IMR-90 (cell line): Measurements from ENCODE around the gene ID3. TPM values are rescaled to one million over a fixed set of nuclear protein-coding genes. Genes with fewer than 3 reads are reported as not detected.

Experiments
- FOS ChIP-seq: fragments of 150-350 bp; IDR thresholded peaks from 2 replicates; pipeline ENCODE4 v1.6.1; 2016; ENCODE audit warnings: low read depth, low read length
- RCOR1 ChIP-seq: IDR thresholded peaks from 2 replicates; pipeline ENCODE4 v1.6.1; 2012; ENCODE audit warnings: mild to moderate bottlenecking, low read length, improper control_type of control experiment; ENCODE audit not compliant: insufficient replicate concordance
- polyA plus RNA-seq, 3 experiments: library from polyadenylated mRNA; depleted of rRNA; stranded (reverse); fragments of >200 nt; gene quantifications; 2 replicates each; pipeline ENCODE4 v1.2.3, GENCODE V29; 2012; ENCODE audit warnings: low replicate concordance in 1 of 3
- total RNA-seq: library from RNA; depleted of rRNA; stranded (reverse); fragments of >200 nt; gene quantifications from 2 replicates; pipeline ENCODE4 v1.2.3, GENCODE V29; 2012
- TF ChIP-seq, protein P1 (sequence below): fragments of 150-350 bp; IDR thresholded peaks from 2 replicates; pipeline ENCODE4 v1.6.1; 2017; ENCODE audit warnings: mild to moderate bottlenecking, antibody characterized with exemption, low read length, low read depth

Gene ID3
- total and polyA plus RNA-seq, 2 of the 4 experiments (the other 2 are of a cell fraction): 109 to 304 TPM

DNA sequence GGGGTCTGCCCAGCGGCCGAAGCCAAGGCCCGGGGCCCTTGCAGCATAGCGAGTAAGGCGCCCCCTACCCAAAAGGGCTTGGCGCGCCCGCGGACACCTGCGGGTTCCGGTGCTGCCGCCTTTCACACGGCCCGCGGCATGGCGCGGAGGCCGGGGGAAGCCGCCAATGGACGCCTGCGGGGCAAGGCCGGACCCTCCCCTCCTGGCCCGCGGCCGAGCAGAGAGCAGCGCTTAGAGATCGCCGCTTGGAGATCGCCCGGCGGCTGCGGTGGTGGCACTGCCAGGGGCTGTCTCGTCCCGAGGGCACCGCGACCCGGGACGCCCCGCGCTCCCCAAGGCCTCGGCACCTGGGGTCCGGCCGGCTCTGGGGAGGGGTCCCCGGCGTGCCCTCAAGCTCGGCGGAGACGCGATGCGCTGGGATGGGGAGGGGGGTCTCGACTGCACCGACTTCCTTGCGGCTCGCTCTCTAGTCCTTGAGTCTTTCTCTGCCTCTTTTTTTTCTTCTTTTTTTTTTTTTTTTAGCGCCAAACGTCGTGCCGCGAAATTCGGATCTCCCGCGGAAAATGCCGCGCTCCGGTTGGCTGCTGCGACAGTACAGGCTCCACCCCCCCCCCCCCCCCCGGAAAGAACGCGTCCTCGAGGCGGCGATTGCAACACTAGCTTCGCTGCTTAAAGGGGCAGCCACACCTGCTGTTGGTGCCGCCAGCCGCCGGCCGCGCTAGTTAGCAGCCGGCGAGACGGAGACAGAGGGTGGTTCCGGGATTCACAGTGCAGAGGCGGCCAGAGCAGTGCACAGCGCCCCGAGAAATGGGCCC, 28.3 kb downstream of the ID3 start, which contains the start of gene E2F2 (continued):
- TF ChIP-seq, protein P1, sequence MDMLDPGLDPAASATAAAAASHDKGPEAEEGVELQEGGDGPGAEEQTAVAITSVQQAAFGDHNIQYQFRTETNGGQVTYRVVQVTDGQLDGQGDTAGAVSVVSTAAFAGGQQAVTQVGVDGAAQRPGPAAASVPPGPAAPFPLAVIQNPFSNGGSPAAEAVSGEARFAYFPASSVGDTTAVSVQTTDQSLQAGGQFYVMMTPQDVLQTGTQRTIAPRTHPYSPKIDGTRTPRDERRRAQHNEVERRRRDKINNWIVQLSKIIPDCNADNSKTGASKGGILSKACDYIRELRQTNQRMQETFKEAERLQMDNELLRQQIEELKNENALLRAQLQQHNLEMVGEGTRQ: no peak
- TF ChIP-seq RCOR1: no peak
- no peak for TF ChIP-seq FOS
